HepG2 (cell line): ENCODE results near the gene DAB2. TPM values are rescaled to one million over a fixed set of nuclear protein-coding genes. Genes with fewer than 3 reads are reported as not detected.

Experiments used
- ATAC-seq: fragments of 200-7000 bp; cut with Tn5 transposase; 3 replicates; pipeline ENCODE4 v1.9.1; 2020; ENCODE audit warnings: mild to moderate bottlenecking, moderate library complexity
- BruUV-seq: library from RNA; stranded (reverse); fragments of 400-500 nt; replicated peaks from 2 replicates; lab custom pipeline; 2021; lab: Mats Ljungman, UMichigan
- CTCF ChIA-PET: fragments of 300-600 bp; formaldehyde crosslinking; extraction: SDS; loops from one replicate; lab custom pipeline; 2021; ENCODE audit warnings: low total read pairs, inconsistent platforms, low intra/inter-chr PET ratio; lab: Yijun Ruan, JAX
- POLR2A ChIA-PET: fragments of 350-600 bp; sonication (Branson Sonifier 250); formaldehyde crosslinking; loops from one replicate; lab custom pipeline; 2020; ENCODE audit warnings: antibody characterized with exemption, inconsistent platforms; lab: Yijun Ruan, JAX
- DNase-seq: peaks from one replicate; pipeline ENCODE4 v3.0.0-alpha.2; 2015; ENCODE audit warnings: low spot score
- FAIRE-seq: peaks from 3 replicates; lab custom pipeline; 2011; peaks lifted over from hg19 to GRCh38; lab: Jason Lieb, UNC
- H2AFZ ChIP-seq: one replicate; pipeline ENCODE4 v1.6.1; 2011; ENCODE audit warnings: low read length, inconsistent platforms
- H3K27ac ChIP-seq: fragments of 300-600 bp; 3 replicates; pipeline ENCODE4 v1.8.0; 2011; ENCODE audit warnings: mixed run types, mild to moderate bottlenecking, mixed read lengths, low read length, inconsistent platforms; ENCODE audit not compliant: insufficient read depth; ENCODE audit errors: extremely low read length
- H3K27me3 ChIP-seq, 2 experiments: fragments of 200-600 bp in 1 of 2; 2 replicates in 1 of 2; 3 replicates in 1 of 2; pipeline versions ENCODE4 v1.6.0 to v1.8.0; 2011; ENCODE audit warnings: low read length in 2 of 2, mild to moderate bottlenecking in 2 of 2, moderate library complexity in 2 of 2, inconsistent platforms in 1 of 2; ENCODE audit not compliant: insufficient read depth in 2 of 2, control insufficient read depth in 1 of 2
- H3K36me3 ChIP-seq, 2 experiments: fragments of 200-600 bp in 1 of 2; replicated peaks in 1 of 2; 2 replicates in 1 of 2; 3 replicates in 1 of 2; pipeline versions ENCODE4 v1.5.1 to v1.8.0; 2011; ENCODE audit warnings: low read length in 2 of 2, inconsistent platforms in 1 of 2; ENCODE audit not compliant: insufficient read depth in 2 of 2, control insufficient read depth in 1 of 2
- H3K4me1 ChIP-seq: 2 replicates; pipeline ENCODE4 v1.5.1; 2012; ENCODE audit warnings: low read length, inconsistent platforms; ENCODE audit not compliant: insufficient read depth
- H3K4me2 ChIP-seq: 2 replicates; pipeline ENCODE4 v1.6.0; 2011; ENCODE audit warnings: low read depth, low read length, inconsistent platforms
- H3K4me3 ChIP-seq, 3 experiments: fragments of 200-600 bp in 1 of 3; sonication (generic), shearing (Covaris generic) in 1 of 3; replicated peaks in 1 of 3; 2 replicates each; pipeline ENCODE4 v1.5.1; 2011 to 2016; ENCODE audit warnings: low read length in 3 of 3, inconsistent platforms in 2 of 3, low read depth in 2 of 3, mild to moderate bottlenecking in 2 of 3, control low read depth in 1 of 3, mixed read lengths in 1 of 3; ENCODE audit not compliant: insufficient read depth in 1 of 3
- H3K79me2 ChIP-seq: one replicate; pipeline ENCODE4 v1.6.1; 2011; ENCODE audit warnings: low read length, inconsistent platforms; ENCODE audit not compliant: insufficient read depth
- H3K9ac ChIP-seq: 2 replicates; pipeline ENCODE4 v1.6.0; 2011; ENCODE audit warnings: mild to moderate bottlenecking, low read depth, low read length, inconsistent platforms; ENCODE audit not compliant: insufficient read depth
- H3K9me3 ChIP-seq: 2 replicates; pipeline ENCODE4 v1.5.1; 2012; ENCODE audit warnings: mild to moderate bottlenecking, low read length
- H4K20me1 ChIP-seq: 2 replicates; pipeline ENCODE4 v1.6.0; 2011; ENCODE audit warnings: inconsistent platforms, mild to moderate bottlenecking, low read length, moderate library complexity; ENCODE audit not compliant: insufficient read depth
- HDAC2 ChIP-seq: sonication (generic); formaldehyde crosslinking; IDR thresholded peaks from 2 replicates; pipeline ENCODE4 v1.4.0; 2020; ENCODE audit warnings: missing genetic modification reagents
- HOXA3 ChIP-seq: sonication (generic); formaldehyde crosslinking; IDR thresholded peaks from 2 replicates; pipeline ENCODE4 v1.5.0; 2020; ENCODE audit warnings: missing genetic modification reagents
- KMT2A ChIP-seq: sonication (generic); formaldehyde crosslinking; IDR thresholded peaks from 2 replicates; pipeline ENCODE4 v1.4.0; 2020; ENCODE audit warnings: missing genetic modification reagents
- MED8 ChIP-seq: sonication (generic); formaldehyde crosslinking; IDR thresholded peaks from 2 replicates; pipeline ENCODE4 v1.8.1; 2023; ENCODE audit warnings: mild to moderate bottlenecking, missing genetic modification reagents; ENCODE audit not compliant: insufficient replicate concordance
- NR3C1 ChIP-seq: sonication (generic); formaldehyde crosslinking; IDR thresholded peaks from 2 replicates; pipeline ENCODE4 v1.4.0; 2020; ENCODE audit warnings: missing genetic modification reagents
- POLR2AphosphoS2 ChIP-seq: IDR thresholded peaks from 2 replicates; pipeline ENCODE4 v1.6.1; 2011; ENCODE audit warnings: low read depth, low read length, improper control_type of control experiment
- RELA ChIP-seq: sonication (generic); formaldehyde crosslinking; IDR thresholded peaks from 2 replicates; pipeline ENCODE4 v1.4.0; 2020; ENCODE audit warnings: missing genetic modification reagents
- SMAD1 ChIP-seq: sonication (generic); formaldehyde crosslinking; IDR thresholded peaks from 2 replicates; pipeline ENCODE4 v1.4.0; 2020; ENCODE audit warnings: missing genetic modification reagents, low read depth, mild to moderate bottlenecking, borderline replicate concordance
- XBP1 ChIP-seq: sonication (generic); formaldehyde crosslinking; IDR thresholded peaks from 2 replicates; pipeline ENCODE4 v1.5.0; 2020; ENCODE audit warnings: missing genetic modification reagents
- ZC3H4 ChIP-seq: sonication (generic); formaldehyde crosslinking; IDR thresholded peaks from 2 replicates; pipeline ENCODE4 v1.4.0; 2020; ENCODE audit warnings: missing genetic modification reagents, borderline replicate concordance
- ZGPAT ChIP-seq: IDR thresholded peaks from 2 replicates; pipeline ENCODE4 v1.6.1; 2016; ENCODE audit warnings: mild to moderate bottlenecking
- ZNF124 ChIP-seq: sonication (generic); formaldehyde crosslinking; IDR thresholded peaks from 2 replicates; pipeline ENCODE4 v1.4.0; 2020; ENCODE audit warnings: missing genetic modification reagents
- ZNF180 ChIP-seq: sonication (generic); formaldehyde crosslinking; IDR thresholded peaks from 2 replicates; pipeline ENCODE4 v1.4.0; 2020; ENCODE audit warnings: low read depth, missing genetic modification reagents, borderline replicate concordance
- ZNF703 ChIP-seq: sonication (generic); formaldehyde crosslinking; IDR thresholded peaks from 2 replicates; pipeline ENCODE4 v1.5.1; 2020; ENCODE audit warnings: missing genetic modification reagents, mild to moderate bottlenecking, moderate library complexity, borderline replicate concordance
- ZNF724P ChIP-seq: sonication (generic); formaldehyde crosslinking; IDR thresholded peaks from 2 replicates; pipeline ENCODE4 v1.8.0; 2022; ENCODE audit warnings: missing genetic modification reagents, borderline replicate concordance
- WGBS: methylation state at CpG from one replicate; pipeline ENCODE4 v1.1.6; 2017; ENCODE audit warnings: low lambda C conversion rate; 5-methylcytosine and 5-hydroxymethylcytosine counted together
- in situ Hi-C: cut with HindIII; loops from 2 replicates; pipeline ENCODE4 v1.10.0; 2017; ENCODE audit warnings: low pct_unique_long_range_greater_than_20kb; ENCODE audit not compliant: extremely low pct_ligation_motif_present
- intact Hi-C: fragments of 100-400 bp; cut with micrococcal nuclease; formaldehyde crosslinking; loops from one replicate; pipeline ENCODE4 v1.10.0; 2022; ENCODE audit not compliant: unreplicated experiment
- polyA plus RNA-seq, 8 experiments: library from polyadenylated mRNA; depleted of rRNA in 3 of 8; stranded (reverse) in 7 of 8; unstranded in 1 of 8; fragments of >200 nt; fragmentation: Illumina TruSeq in 4 of 8; extraction: Trizol in 4 of 8; gene quantifications; 2 replicates each; pipeline versions ENCODE4 v1.2.1 to v1.2.3, GENCODE V29; 2011 to 2016; ENCODE audit warnings: low read depth in 4 of 8, missing spikeins in 1 of 8, mixed read lengths in 1 of 8; ENCODE audit not compliant: insufficient read depth in 1 of 8
- total RNA-seq, 5 experiments: library from RNA; depleted of rRNA; stranded (reverse); fragments of >200 nt; fragmentation: Illumina TruSeq; extraction: Trizol; gene quantifications; 2 replicates each; pipeline ENCODE4 v1.2.3, GENCODE V29; 2016; ENCODE audit warnings: low read depth in 1 of 5
- TF ChIP-seq, protein P1 (sequence below): sonication (generic); formaldehyde crosslinking; IDR thresholded peaks from 2 replicates; pipeline ENCODE4 v1.8.0; 2023; ENCODE audit warnings: mild to moderate bottlenecking, missing genetic modification reagents
- TF ChIP-seq, protein P2 (sequence below): sonication (generic); formaldehyde crosslinking; IDR thresholded peaks from 2 replicates; pipeline ENCODE4 v1.5.1; 2020; ENCODE audit warnings: missing genetic modification reagents, mild to moderate bottlenecking, borderline replicate concordance

DAB2 gene
- total and polyA plus RNA-seq, 2 of the 13 experiments (the other 11 are each of a cell fraction or from before 2014, with no cell fraction given) = 6.4 to 6.5 TPM

DNA sequence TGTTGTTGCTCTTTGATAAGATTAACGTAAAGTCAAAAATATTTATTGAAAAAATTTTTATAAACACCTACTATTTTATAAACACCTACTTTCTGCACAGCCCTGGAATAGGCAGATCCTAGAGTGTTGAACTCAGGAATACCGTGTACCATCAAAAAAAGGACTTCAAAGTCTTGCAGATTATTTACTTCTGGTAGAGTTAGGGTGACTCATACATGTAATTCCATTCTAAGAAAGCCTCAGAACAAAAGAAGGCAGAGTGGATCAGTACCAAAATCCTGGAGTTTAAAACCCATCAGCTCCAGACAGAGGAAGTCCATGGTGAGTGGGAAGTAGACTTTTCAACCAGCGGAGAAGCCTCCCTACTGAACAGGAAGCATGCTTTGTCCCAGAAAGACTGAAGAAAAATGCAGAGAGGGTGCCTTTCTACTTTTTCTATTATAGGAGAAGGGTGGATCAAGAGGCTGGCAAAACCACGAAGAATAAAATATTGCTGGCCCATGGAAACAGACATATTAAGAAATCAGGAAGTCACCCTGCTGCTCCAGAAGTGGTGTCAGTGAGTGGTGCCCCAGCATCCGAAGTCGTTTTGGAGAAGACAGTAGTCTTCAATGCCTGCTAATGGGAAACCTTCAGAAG, 45.1 kb upstream of the DAB2 start (continued):
- TF ChIP-seq MED8 (CRISPR knock-in tag) (no peak), HDAC2 (no peak), ZNF724P (CRISPR knock-in tag) (no peak), NR3C1 (CRISPR knock-in tag) (no peak), ZGPAT (CRISPR knock-in tag) (no peak), XBP1 (CRISPR knock-in tag) (no peak), ZNF703 (CRISPR knock-in tag) (no peak), HOXA3 (CRISPR knock-in tag) (no peak), SMAD1 (CRISPR knock-in tag) (no peak)
- TF ChIP-seq, protein P1, sequence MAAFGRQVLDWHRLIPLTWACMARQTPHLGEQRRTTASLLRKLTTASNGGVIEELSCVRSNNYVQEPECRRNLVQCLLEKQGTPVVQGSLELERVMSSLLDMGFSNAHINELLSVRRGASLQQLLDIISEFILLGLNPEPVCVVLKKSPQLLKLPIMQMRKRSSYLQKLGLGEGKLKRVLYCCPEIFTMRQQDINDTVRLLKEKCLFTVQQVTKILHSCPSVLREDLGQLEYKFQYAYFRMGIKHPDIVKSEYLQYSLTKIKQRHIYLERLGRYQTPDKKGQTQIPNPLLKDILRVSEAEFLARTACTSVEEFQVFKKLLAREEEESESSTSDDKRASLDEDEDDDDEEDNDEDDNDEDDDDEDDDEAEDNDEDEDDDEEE = no peak

- Histone ChIP-seq H2AFZ (no peak overlapping the region), H3K9ac (no peak overlapping the region), H3K27me3 (no peaks in the 10 kb centered on the region), H3K27ac (no peak overlapping the region), H3K36me3 (no peaks in the 10 kb centered on the region), H3K4me3 (no peak overlapping the region), H4K20me1 (no peaks in the 10 kb centered on the region), H3K9me3 (no peaks in the 10 kb centered on the region), H3K4me1 (no peaks in the 10 kb centered on the region), H3K4me2 (no peak overlapping the region), H3K79me2 (no peaks in the 10 kb centered on the region)
- DNase-seq (no peak), ATAC-seq (no peak), FAIRE-seq (no peak)
- intact Hi-C loops = no loop called here
- WGBS = 77% methylated on average over 1 of the region's 1 CpG
- no TSS peak for BruUV-seq
- in situ Hi-C loops = no loop called here
- POLR2A ChIA-PET = no interaction called here
- CTCF ChIA-PET = no interaction called here
- TF ChIP-seq KMT2A = no peak
- no peak for TF ChIP-seq ZNF180 (CRISPR knock-in tag)
- no peak for TF ChIP-seq POLR2AphosphoS2
- no peak for TF ChIP-seq RELA (CRISPR knock-in tag)
- TF ChIP-seq, protein P2, sequence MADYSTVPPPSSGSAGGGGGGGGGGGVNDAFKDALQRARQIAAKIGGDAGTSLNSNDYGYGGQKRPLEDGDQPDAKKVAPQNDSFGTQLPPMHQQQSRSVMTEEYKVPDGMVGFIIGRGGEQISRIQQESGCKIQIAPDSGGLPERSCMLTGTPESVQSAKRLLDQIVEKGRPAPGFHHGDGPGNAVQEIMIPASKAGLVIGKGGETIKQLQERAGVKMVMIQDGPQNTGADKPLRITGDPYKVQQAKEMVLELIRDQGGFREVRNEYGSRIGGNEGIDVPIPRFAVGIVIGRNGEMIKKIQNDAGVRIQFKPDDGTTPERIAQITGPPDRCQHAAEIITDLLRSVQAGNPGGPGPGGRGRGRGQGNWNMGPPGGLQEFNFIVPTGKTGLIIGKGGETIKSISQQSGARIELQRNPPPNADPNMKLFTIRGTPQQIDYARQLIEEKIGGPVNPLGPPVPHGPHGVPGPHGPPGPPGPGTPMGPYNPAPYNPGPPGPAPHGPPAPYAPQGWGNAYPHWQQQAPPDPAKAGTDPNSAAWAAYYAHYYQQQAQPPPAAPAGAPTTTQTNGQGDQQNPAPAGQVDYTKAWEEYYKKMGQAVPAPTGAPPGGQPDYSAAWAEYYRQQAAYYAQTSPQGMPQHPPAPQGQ (CRISPR knock-in tag) = no peak
- TF ChIP-seq ZC3H4 (CRISPR knock-in tag) = no peak
- no peak for TF ChIP-seq ZNF124 (CRISPR knock-in tag)
Measured at GRCh38 chr5:39469176-39469575, 44.4 kb upstream of the DAB2 start.
